GM21576 (cell line): Measurements from ENCODE around the gene PDE7B.

Experiments used
- ATAC-seq: cut with Tn5 transposase; IDR thresholded peaks from one replicate; pipeline ENCODE4 v1.9.1; 2021; ENCODE audit warnings: mild to moderate bottlenecking, moderate library complexity; ENCODE audit not compliant: unreplicated experiment

PDE7B gene

DNA sequence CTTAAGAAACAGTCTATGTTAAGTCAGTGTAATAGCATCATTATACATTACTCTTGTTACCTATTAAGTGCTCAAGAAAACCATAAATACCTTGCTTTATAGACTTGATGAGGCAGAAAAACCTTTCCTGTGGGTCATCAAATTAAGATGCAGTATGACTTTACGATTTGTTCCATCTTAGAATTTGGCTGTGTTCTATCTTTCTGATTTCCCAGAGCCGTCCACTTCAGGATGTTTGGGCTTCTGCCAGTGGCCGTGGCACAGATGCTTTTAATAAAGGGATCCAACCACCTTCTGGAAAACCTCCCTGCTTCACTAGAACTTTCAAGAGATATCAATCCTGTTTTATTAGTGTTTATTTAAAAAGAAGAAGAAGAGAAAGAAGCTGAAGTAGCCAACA is 71.2 kb downstream of the PDE7B start:
- ATAC-seq, result no peak

DNA sequence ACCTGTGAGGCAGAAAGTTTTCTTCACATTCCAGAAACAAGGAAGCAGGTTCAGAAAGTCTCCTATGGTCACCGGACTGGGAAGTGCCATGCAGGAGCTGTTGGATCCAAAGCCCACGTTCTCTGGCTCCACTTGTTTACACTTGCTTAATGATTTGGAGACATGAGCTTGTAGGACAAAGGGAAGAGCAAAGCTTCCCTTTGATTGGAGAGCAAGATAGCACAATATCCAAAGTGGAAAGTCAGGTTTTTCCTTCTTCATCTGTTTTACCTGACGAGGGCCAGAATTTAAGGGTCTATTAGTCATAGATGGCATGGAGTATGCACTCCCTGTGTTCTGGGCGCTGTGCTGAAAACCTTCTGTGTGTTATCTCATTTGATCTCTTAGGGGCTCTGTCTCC is 81.2 kb downstream of the PDE7B start:
- ATAC-seq, result no peak

- ATAC-seq, result no peak
Measured at GRCh38 chr6:135935941-135936601, 84.6 kb downstream of the PDE7B start.

DNA sequence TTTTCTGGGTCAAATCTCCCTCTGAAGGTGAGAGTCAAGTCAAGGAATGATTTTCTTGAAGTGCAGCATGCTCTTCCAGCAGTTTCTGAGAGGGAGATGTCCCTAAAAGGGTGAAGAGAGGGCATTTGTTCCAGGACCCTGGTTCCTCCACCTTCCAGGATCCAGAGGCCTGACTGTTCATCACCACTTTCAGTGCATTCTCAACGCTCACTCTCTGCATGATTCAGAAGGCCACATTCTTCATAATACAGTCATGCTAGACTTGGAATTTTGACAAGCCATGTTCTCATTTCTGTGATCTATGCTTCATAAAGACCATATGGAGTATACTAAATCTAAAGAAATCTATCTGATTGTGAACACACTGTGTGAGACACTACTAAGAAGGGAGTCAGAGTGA is 85.1 kb downstream of the PDE7B start:
- no peak for ATAC-seq

GRCh38 chr6:135937106-135937505 is 85.6 kb downstream of the PDE7B start:
- ATAC-seq, result no peak

DNA sequence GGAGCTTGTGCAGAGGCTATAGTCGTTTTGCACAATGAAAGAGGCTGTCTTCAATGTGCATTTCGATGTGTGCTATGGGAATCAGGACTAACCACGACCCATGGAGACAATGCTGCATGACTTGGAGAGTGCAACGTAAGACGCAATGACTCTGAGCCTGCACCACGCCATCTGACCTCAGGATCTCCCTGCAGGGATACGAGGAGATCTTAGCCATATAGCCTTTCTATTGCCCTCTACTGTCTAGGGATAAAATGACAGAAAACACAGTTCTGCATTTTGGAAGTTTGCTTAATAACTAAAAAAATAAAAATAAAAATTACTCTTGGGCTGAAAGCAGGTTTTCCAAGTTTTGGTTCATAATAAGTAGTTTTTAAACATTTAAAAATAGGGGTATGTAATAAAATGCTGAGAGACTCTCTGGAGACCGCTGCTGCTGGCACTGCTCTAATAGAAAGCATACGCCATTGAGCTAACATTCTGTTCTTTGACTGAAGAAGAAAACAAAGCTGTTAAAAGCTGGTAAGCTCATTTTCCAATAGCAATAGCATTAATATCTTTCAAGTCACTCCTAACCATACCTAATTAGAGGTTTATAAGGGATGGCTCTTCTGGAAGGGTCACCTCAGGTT is 87.2 kb downstream of the PDE7B start:
- ATAC-seq, result no peak

DNA sequence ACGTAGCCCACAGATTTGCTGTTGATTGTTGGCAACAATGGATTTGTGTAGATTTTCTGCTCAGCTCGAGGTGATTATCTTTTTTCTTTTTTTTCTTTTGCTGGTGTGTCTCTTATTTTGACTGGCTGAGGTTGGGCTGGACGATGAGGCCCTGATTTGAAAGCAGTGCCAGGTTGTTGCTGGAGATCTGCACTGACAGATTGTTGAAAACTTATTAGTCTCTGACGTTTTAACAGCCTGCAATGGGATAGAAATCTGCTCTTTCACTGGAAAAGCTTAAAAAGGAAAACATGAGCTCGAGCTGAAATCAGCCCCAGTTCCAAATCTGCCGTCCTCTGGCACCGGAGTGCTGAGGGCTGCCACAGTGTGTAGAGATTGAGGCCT is 87.7 kb downstream of the PDE7B start:
- ATAC-seq, result no peak

GRCh38 chr6:135940616-135941167 is 89.2 kb downstream of the PDE7B start:
- no peak for ATAC-seq

- ATAC-seq, result no peak
Measured at GRCh38 chr6:135941275-135942025, 89.9 kb downstream of the PDE7B start.

DNA sequence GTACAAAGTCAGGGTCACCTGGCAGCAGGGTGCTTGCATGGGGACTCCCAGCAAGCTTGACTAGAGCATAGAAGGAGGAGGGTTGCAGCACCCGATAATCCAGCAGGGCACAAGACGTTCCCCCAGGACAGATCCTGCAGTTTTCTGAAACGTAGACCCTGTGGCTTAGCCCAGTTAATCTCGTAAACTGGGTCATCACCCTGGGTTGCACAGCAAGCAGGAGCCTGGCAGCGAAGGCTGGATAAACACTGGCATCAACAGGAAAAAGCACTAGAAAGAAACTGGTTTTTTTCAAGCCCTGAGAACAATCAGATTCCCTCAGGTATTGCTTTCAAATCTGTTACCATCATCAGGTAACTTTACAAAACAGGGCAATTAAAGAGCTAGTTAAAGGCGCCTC is 92.6 kb downstream of the PDE7B start:
- ATAC-seq, result no peak

DNA sequence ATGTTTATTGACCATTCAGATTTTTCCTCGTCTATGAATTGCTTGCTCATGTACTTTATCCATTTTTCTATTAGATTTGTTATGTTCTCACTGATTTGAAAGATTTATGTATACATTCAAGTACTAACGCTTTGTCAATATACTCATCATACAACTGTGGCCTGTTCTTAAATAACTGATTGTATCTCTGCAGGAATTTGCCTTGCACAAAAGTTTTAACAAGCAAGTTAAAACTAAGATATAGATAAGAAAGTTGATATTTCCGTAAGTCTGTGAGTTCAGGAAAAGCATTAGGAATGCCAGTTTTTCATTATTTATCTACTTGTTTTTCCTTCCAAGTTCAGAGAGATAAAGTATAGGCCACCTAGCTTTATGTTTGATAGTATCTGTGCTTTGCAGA is 95.2 kb downstream of the PDE7B start:
- ATAC-seq, result no peak

- ATAC-seq, result no peak
Measured at GRCh38 chr6:135950669-135951068, 99.2 kb downstream of the PDE7B start.

DNA sequence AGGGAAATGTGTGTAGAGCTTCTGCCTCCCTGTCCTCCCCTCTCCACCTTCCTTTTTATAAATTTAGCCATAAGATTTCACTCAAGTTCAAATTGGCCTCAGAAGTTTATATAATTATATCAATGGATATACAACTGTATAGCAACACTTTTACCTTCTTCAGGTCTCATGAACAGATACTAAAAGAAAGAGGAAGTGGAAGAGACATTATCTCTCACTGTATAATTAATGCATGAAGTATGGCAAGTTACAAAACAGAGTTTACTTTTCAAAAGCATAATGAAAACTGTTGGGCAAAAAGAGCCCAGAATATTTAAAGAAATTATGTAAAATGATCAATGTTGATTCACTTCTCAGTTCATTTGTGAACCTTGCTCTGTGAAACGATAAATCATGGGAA is 99.7 kb downstream of the PDE7B start:
- ATAC-seq, result no peak

GRCh38 chr6:135953818-135954217 is 102.3 kb downstream of the PDE7B start:
- ATAC-seq, result no peak

DNA sequence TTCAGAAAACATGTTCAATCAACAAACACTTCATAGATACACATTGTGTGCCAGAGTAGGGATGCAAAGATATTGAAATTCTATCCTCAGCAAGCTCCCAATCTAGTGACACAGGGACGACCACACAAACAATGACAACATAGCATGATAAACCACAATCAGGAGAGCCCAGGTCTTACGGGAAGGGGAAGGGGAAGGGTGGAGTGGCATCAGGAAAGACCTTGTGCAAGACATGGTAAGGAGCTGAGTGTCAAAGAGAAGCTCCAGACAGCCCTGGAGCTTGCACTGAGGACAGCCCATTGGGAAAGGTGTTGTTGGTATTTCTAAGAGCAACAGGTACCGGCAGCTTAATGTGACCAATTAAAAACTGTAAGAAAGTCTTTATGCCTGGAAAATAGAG is 103.6 kb downstream of the PDE7B start:
- ATAC-seq, result no peak

DNA sequence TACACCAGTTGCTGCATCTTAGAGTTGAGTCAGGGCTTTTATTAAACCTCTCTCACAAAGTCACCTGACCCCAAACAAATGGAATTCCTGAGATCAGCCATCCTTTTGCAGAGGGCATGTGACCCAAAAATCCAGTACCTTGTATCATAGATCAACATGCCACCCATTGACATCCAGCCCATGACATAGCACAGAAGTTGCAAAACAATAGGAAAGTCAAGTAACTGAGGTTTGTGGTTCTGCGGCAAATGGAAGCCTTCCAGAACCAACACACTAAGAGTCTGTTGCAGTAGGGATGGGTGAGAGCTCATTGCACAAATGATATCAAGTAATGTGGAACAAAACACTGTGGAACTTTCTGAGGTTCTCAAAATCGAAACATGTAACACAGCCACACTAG is 111.2 kb downstream of the PDE7B start:
- ATAC-seq, result no peak

DNA sequence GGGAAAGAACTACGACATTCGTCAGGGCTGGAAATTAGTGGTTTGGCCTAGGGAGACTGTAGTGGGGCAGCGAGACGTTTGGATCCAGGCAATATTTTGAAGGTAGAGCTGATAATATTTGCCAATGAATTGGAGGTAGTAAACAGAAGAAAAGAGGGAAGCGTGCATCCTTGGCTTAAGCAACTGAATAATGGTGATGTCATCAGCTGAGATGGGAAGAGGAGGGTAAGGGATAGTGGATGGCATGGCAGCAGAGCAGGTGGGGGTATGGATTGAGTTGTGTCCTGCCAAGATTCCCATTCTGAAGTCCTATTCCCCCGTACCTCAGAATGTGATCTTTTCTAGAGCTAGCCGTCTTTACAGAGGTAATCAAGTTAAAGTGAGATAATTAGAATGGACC is 119.2 kb downstream of the PDE7B start:
- no peak for ATAC-seq

DNA sequence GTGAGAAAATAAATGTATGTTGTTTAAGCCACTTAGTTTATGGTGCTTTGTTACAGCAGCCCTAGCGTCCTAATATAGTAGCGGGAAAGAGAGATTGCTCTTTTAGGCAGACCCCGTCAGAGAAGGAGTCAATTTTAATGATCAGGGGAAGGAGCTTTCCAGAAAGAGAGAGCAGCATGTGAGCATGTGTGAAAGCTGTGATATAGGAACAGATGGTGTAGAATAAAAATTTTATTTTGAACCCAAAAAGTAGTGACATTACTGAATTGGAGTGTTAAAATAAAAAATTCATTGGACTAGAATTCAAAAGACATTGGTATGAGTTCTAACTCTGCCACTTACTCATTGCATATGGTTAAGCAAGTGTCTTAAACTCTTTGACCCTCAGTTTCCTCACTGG is 119.8 kb downstream of the PDE7B start:
- ATAC-seq, result no peak

DNA sequence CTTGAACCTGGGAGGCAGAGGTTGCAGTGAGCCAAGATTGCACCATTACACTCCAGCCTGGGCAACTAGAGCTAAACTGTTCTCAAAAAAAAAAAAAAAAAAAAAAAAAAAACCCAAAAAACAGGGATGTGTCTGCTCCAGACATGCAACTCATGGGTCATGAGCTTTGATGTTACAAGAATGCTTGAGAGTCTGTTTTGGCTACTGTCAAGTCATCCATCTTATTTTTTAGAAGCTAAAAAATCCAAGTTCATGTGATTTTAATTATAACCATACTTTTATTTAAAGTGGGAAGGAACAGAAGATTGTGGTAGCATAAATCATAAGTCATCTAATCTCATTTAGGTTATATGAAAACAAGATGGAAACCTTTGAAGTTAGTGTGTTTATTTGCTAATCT is 120.6 kb downstream of the PDE7B start:
- ATAC-seq, result no peak

- ATAC-seq, result no peak
Measured at GRCh38 chr6:135972586-135972985, 121.1 kb downstream of the PDE7B start.

GRCh38 chr6:135974426-135974825 is 122.9 kb downstream of the PDE7B start:
- no peak for ATAC-seq

GRCh38 chr6:135976585-135976984 is 125.1 kb downstream of the PDE7B start:
- ATAC-seq, result no peak
